IPS-15b (cell line): ENCODE measurements around the gene NPHP4.
A peak's percentile ranks its signal among the peaks of the same experiment; 100 is the strongest.

Experiments
- H3K27me3 ChIP-seq: one replicate; pipeline ENCODE4 v1.6.1; 2013; ENCODE audit warnings: low read length; ENCODE audit not compliant: control insufficient read depth, insufficient read depth
- H3K36me3 ChIP-seq: one replicate; pipeline ENCODE4 v1.6.1; 2013; ENCODE audit warnings: low read length; ENCODE audit not compliant: control insufficient read depth, insufficient read depth
- H3K4me1 ChIP-seq: one replicate; pipeline ENCODE4 v1.6.1; 2013; ENCODE audit warnings: mild to moderate bottlenecking, low read length; ENCODE audit not compliant: control insufficient read depth, insufficient read depth
- H3K4me3 ChIP-seq: one replicate; pipeline ENCODE4 v1.5.1; 2013; ENCODE audit warnings: low read depth, low read length
- H3K9ac ChIP-seq: one replicate; pipeline ENCODE4 v1.6.1; 2013; ENCODE audit warnings: low read depth, mild to moderate bottlenecking, low read length
- H3K9me3 ChIP-seq: one replicate; pipeline ENCODE4 v1.6.1; 2013; ENCODE audit warnings: mild to moderate bottlenecking, low read length; ENCODE audit not compliant: control insufficient read depth, insufficient read depth

NPHP4 gene

GRCh38 chr1:5836776-5837440 lies 155.3 kb downstream of the NPHP4 start:
- Histone ChIP-seq H3K27me3 (no peaks in the 10 kb centered on the region), H3K9ac (no peak overlapping the region), H3K4me1 (peaks cover 4% of the 10 kb centered on the region)

DNA sequence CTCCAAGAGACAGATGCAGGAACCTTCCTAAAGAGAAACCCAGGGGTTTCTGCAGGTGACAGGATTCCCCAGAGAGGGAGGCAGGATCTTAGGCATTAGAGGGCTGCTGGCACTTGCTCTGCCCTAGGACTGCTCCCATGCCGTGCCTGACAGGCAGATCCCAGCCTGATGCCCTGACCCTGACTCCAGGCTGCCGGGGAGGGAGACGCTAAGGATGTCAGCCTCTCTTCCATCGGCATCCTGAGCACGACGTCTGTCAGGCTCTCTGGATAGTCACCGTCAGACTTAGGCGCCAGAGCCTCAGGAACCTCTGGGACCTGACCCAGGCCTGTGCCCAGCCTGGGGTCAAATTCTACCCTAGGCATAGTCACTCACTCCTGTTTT lies 157.1 kb downstream of the NPHP4 start:
- peaks cover 9% of the 10 kb centered on the region for H3K4me1 ChIP-seq
- H3K36me3 ChIP-seq, result no peaks in the 10 kb centered on the region
- no peak overlapping the region for H3K9ac ChIP-seq
- H3K27me3 ChIP-seq, result peaks cover 3% of the 10 kb centered on the region
- no peak overlapping the region for H3K4me3 ChIP-seq
- H3K9me3 ChIP-seq, result no peaks in the 10 kb centered on the region

More at GRCh38 chr1:5836776-5837440, 155.3 kb downstream of the NPHP4 start:
- H3K4me3 ChIP-seq, result no peak overlapping the region
- no peaks in the 10 kb centered on the region for H3K9me3 ChIP-seq
- no peaks in the 10 kb centered on the region for H3K36me3 ChIP-seq

DNA sequence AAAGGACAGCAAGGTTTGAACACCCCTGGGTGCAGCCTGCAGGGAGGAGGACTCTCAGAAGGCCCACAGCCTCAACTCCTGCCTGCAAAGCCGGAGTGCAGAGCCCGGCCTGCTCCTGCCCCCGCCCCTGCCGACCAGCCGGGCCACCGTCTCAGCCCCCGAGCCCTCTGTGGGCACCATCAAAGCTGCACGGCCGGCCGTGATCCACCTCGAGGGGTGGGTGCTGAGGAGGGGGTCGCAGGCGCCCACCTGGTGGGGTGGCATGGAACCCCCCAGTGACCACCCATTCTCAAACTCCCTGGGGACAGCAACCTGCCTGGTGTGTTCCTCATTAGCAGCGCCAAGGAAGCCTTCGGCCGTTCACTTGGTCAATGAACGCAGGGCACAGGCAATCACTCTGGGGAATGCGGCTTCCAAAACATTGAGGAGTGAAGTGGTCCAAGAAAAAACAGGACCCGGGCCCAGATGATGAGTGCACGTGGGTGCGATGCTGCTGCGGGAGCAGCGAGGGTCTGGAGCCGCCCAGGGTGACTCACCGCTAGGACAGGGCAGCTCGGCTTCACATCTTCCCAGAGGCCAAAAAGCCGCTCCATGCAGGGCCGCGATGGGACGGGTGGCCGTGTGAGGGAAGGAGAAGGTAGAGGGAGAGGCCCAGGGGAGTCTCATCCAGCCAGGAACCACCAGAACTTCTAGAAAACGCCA lies 157.6 kb downstream of the NPHP4 start:
- Histone ChIP-seq H3K4me3 (no peak overlapping the region), H3K4me1 (peaks cover 9% of the 10 kb centered on the region), H3K9me3 (no peaks in the 10 kb centered on the region), H3K9ac (no peak overlapping the region), H3K36me3 (no peaks in the 10 kb centered on the region), H3K27me3 (peaks cover 3% of the 10 kb centered on the region)

- no peaks in the 10 kb centered on the region for H3K36me3 ChIP-seq
- H3K27me3 ChIP-seq, result peaks cover 3% of the 10 kb centered on the region
These were observed 158.3 kb downstream of the NPHP4 start for GRCh38 chr1:5833911-5834310.

DNA sequence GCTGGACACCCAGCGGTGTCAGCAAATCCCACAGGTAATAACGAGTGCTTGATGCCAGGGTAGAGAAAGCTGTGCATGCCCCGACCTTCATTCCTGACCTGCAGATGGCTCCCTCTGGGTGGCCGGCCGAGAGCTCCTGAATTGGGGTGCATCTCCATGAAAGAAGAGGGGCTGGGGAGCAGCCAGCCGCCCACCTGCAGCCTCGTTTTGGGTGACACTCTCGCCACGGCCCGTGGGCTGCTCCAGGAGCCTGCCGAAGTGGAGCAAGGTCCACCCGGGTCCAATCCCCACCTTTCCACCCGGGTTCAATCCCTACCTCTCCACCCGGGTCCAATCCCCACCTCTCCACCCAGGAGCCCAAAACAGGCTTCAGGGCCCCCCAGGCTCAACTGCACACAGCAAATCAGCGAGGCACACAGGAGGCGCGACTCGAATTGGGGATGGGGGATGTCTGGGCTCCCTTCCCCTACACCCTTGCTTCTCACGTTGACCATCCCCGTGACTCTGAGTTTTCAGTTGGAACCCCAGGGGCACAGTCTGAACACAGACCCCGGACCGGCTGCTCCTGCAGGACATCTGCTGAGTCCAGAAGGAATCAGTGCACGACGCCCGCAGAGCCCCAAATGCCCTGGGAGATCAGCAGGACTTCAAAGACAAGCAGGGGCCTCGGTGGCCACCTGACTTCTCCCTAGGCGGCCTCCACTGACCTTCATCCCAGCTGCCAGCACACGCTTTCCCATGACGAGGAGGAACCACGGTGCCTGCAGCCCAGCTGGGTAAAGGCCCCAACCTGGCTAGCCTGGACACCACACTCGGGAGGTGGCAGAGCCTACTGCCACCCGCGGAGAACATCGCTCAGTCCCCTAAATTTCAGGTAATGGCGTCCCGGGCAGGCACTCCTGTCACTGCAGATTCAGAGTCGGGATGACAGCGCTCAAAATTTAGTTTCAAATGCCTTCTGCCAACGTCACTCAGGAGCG lies 159.0 kb downstream of the NPHP4 start:
- Histone ChIP-seq H3K36me3 (no peaks in the 10 kb centered on the region), H3K9me3 (no peaks in the 10 kb centered on the region), H3K4me3 (no peak overlapping the region), H3K4me1 (peaks cover 9% of the 10 kb centered on the region), H3K9ac (no peak overlapping the region), H3K27me3 (peaks cover 3% of the 10 kb centered on the region)

More at GRCh38 chr1:5833911-5834310, 158.3 kb downstream of the NPHP4 start:
- H3K4me1 ChIP-seq, result peaks cover 9% of the 10 kb centered on the region
- H3K9ac ChIP-seq, result no peak overlapping the region
- H3K4me3 ChIP-seq, result no peak overlapping the region
- H3K9me3 ChIP-seq, result no peaks in the 10 kb centered on the region

- Histone ChIP-seq H3K4me1 (peaks cover 9% of the 10 kb centered on the region), H3K27me3 (peaks cover 3% of the 10 kb centered on the region), H3K36me3 (no peaks in the 10 kb centered on the region), H3K9ac (no peak overlapping the region), H3K4me3 (no peak overlapping the region), H3K9me3 (no peaks in the 10 kb centered on the region)
These were observed 160.5 kb downstream of the NPHP4 start for GRCh38 chr1:5831600-5832335.

GRCh38 chr1:5830771-5831599 lies 161.2 kb downstream of the NPHP4 start:
- Histone ChIP-seq H3K4me1 (peaks cover 9% of the 10 kb centered on the region), H3K36me3 (no peaks in the 10 kb centered on the region), H3K4me3 (no peak overlapping the region), H3K27me3 (peaks cover 3% of the 10 kb centered on the region), H3K9ac (peak overlapping the region; percentile 32), H3K9me3 (no peaks in the 10 kb centered on the region)

- H3K27me3 ChIP-seq, result peaks cover 3% of the 10 kb centered on the region
- H3K9ac ChIP-seq, result no peak overlapping the region
- H3K9me3 ChIP-seq, result no peaks in the 10 kb centered on the region
- H3K4me3 ChIP-seq, result no peak overlapping the region
- H3K4me1 ChIP-seq, result peaks cover 9% of the 10 kb centered on the region
- no peaks in the 10 kb centered on the region for H3K36me3 ChIP-seq
These were observed 162.8 kb downstream of the NPHP4 start for GRCh38 chr1:5829414-5829813.

DNA sequence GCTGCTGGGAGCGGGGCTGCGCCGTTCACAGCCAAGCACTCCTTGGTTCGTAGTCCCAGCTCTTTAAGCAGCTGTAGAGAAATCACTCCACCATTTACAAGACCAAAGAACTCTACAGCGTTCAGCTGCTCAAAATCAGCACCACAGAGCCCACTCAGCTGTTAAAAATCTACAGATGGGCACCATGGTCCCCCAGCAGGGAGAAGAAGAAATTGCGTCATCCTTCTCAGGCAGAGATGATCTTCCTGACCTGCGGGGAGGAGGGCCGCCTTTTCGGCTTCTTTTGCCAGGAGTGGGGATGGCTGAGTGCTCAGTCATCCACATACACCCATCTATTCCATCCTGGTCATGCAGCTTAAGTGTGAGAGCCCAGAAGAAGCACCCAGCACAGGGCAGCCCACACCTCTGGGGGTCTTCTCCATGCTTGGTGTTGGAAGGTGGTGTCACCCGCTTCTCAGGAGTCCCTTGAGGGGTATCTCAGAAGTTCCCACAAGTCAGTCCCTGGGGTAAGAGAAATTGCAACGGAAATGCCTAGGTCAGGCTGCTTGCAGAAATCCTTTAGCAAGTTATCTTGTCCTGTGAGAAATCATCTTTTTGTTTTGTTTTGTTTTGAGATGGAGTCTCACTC lies 163.8 kb downstream of the NPHP4 start:
- no peak overlapping the region for H3K4me3 ChIP-seq
- H3K9ac ChIP-seq, result no peak overlapping the region
- H3K27me3 ChIP-seq, result peaks cover 3% of the 10 kb centered on the region

DNA sequence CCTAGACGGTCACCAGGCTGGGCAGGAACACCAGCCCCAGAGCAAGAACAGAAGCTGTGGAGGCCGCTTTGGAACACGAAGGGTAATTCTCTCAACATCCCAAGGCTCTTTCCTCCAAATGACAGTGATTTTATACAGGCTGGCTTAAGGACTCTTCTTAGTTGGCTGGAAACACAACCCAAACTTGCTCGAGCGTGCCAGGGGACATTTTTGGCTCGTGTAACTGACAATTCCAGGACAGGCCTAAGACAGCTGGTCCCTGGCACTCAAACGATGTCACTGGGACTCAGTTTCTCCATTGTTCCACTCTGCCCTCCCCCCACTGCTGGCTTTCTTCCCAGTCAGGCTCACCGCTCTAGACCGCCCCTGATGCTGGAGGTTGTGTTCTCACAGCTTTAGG lies 164.7 kb downstream of the NPHP4 start:
- H3K36me3 ChIP-seq, result no peaks in the 10 kb centered on the region
- peaks cover 7% of the 10 kb centered on the region for H3K4me1 ChIP-seq
- H3K9me3 ChIP-seq, result no peaks in the 10 kb centered on the region
- H3K9ac ChIP-seq, result no peak overlapping the region
- H3K27me3 ChIP-seq, result peaks cover 3% of the 10 kb centered on the region
- H3K4me3 ChIP-seq, result no peak overlapping the region

More for the DNA sequence above, 163.8 kb downstream of the NPHP4 start:
- Histone ChIP-seq H3K4me1 (peaks cover 9% of the 10 kb centered on the region), H3K36me3 (no peaks in the 10 kb centered on the region), H3K9me3 (no peaks in the 10 kb centered on the region)
